ENCODE measurements around the gene HIF1A. TPM values are rescaled to one million over a fixed set of nuclear protein-coding genes. Genes with fewer than 3 reads are reported as not detected.

HIF1A gene
- total and polyA plus RNA-seq, 2 of the 8 experiments (the other 6 are each of a cell fraction or from before 2014, with no cell fraction given): 54.8 to 175 TPM

- Histone ChIP-seq H3K23ac (ENCODE audit: insufficient read length) (no peak overlapping the region), H4K5ac (ENCODE audit: insufficient read length, low read depth, low read length) (no peak overlapping the region), H3K56ac (replicated peaks; ENCODE audit: insufficient read length, low read depth, low read length) (no peak overlapping the region), H2BK15ac (ENCODE audit: low read length) (no peak overlapping the region), H4K91ac (replicated peaks; ENCODE audit: insufficient read length, low read length) (no peak overlapping the region), H3K36me3 (ENCODE audit: control insufficient read depth in 2 of 4, insufficient read depth in 4 of 4, low read length in 3 of 4) (no peaks in the 10 kb centered on the region), H4K20me1 (replicated peaks in 1 of 2; ENCODE audit: control insufficient read depth in 1 of 2, insufficient read depth in 2 of 2, low read length in 2 of 2) (no peaks in the 10 kb centered on the region), H3K9ac (replicated peaks in 1 of 4; ENCODE audit: extremely low read depth in 1 of 4, low read depth in 3 of 4, low read length in 3 of 4) (no peak overlapping the region), H3K27me3 (replicated peaks in 1 of 4; ENCODE audit: control insufficient read depth in 3 of 4, extremely low read depth in 1 of 4, insufficient read depth in 3 of 4, low read length in 3 of 4) (no peaks in the 10 kb centered on the region), H2BK12ac (ENCODE audit: low read depth, low read length) (no peak overlapping the region), H3K4me3 (ENCODE audit: extremely low read depth in 1 of 4, insufficient read depth in 2 of 4, low read depth in 3 of 4, low read length in 4 of 4) (no peak overlapping the region), H3K9me3 (ENCODE audit: insufficient read depth in 2 of 2, low read depth in 1 of 2, low read length in 1 of 2) (no peaks in the 10 kb centered on the region), H2BK5ac (ENCODE audit: low read depth, low read length) (no peak overlapping the region), H3K79me2 (ENCODE audit: control insufficient read depth in 1 of 2, insufficient read depth in 2 of 2, low read length in 2 of 2) (no peaks in the 10 kb centered on the region), H3K79me1 (ENCODE audit: low read depth, low read length) (no peaks in the 10 kb centered on the region), H3K14ac (ENCODE audit: insufficient read length) (no peak overlapping the region), H2AFZ (ENCODE audit: low read length) (no peak overlapping the region), H2AK5ac (ENCODE audit: low read depth, low read length) (no peak overlapping the region), H2BK120ac (replicated peaks; ENCODE audit: low read depth, low read length) (no peak overlapping the region), H3K23me2 (ENCODE audit: low read depth, low read length) (no peaks in the 10 kb centered on the region; the same call in 1 of the 2 replicates), H3K27ac (ENCODE audit: low read depth, low read length) (no peak overlapping the region), H3K4me1 (replicated peaks in 1 of 4; ENCODE audit: control insufficient read depth in 3 of 4, insufficient read depth in 4 of 4, low read length in 3 of 4) (peaks cover 0 to 5% (median 1%) of the 10 kb centered on the region in 4 experiments; a peak in 2 of 7 replicates), H4K8ac (ENCODE audit: extremely low read depth, insufficient read depth, low read length) (no peak overlapping the region), H3K4ac (replicated peaks; ENCODE audit: insufficient read length, low read depth, low read length) (no peak overlapping the region), H3K4me2 (ENCODE audit: insufficient read depth in 1 of 2, low read depth in 2 of 2, low read length in 2 of 2) (no peak overlapping the region), H3K18ac (ENCODE audit: extremely low read depth, low read length) (no peak overlapping the region), H2BK20ac (ENCODE audit: low read length) (no peak overlapping the region)
- DNase-seq (ENCODE audit: low read depth in 1 of 2, low spot score in 2 of 2) (no peak), FAIRE-seq (no peak)
- CTCF ChIA-PET (ENCODE audit: partially characterized antibody): no interaction called here
- POLR2A ChIA-PET (ENCODE audit: partially characterized antibody): interaction anchor here (0.6 to 1.7 kb wide), 2 partner anchors 9 to 24 kb away, joined by 4 read pairs; partner anchors contain the start of gene HIF1A
- WGBS, 2 experiments (ENCODE audit: extremely low coverage in 1 of 2, insufficient coverage in 1 of 2, insufficient read length in 1 of 2, insufficient replicate concordance in 2 of 2, low coverage in 1 of 2, low lambda C conversion rate in 2 of 2, missing lambda C conversion rate in 1 of 2): 83% methylated on average over 3 of the region's 3 CpGs; no CpG with 5 or more reads in 1 of the 2 experiments
- no peak for TF ChIP-seq SRF (IDR thresholded peaks at IDR 0.05; ENCODE audit: low read depth, low read length)
- TF ChIP-seq SIN3A (conservative IDR thresholded peaks at IDR 0.05 in 1 of 2, IDR thresholded peaks at IDR 0.05 in 1 of 2; ENCODE audit: low read depth in 1 of 2, low read length in 2 of 2): no peak
- TF ChIP-seq BACH1 (IDR thresholded peaks at IDR 0.05; ENCODE audit: low read length): no peak
- TF ChIP-seq GTF2F1 (IDR thresholded peaks at IDR 0.05; ENCODE audit: borderline replicate concordance, low read depth, low read length): no peak
- TF ChIP-seq POLR2AphosphoS5 (IDR thresholded peaks at IDR 0.05; ENCODE audit: low read depth, low read length): no peak
- TF ChIP-seq BCL11A (IDR thresholded peaks at IDR 0.05; ENCODE audit: low read depth in 2 of 2, low read length in 2 of 2): no peak
- no peak for TF ChIP-seq EZH2 (IDR thresholded peaks at IDR 0.05; ENCODE audit: low read depth, low read length, severe bottlenecking)
- TF ChIP-seq ATF3 (IDR thresholded peaks at IDR 0.05; ENCODE audit: insufficient read depth, low read depth, low read length): no peak
- TF ChIP-seq POLR2A (IDR thresholded peaks at IDR 0.05; ENCODE audit: control extremely low read depth in 1 of 2, low read depth in 2 of 2, low read length in 2 of 2): no peak
- no peak for TF ChIP-seq EP300 (IDR thresholded peaks at IDR 0.05; ENCODE audit: borderline replicate concordance in 1 of 2, low read depth in 2 of 2, low read length in 2 of 2)
- no peak for TF ChIP-seq E2F6 (IDR thresholded peaks at IDR 0.05)
- no peak for TF ChIP-seq TAF1 (IDR thresholded peaks at IDR 0.05; ENCODE audit: low read depth, low read length)
- no peak for TF ChIP-seq MAFK (IDR thresholded peaks at IDR 0.05; ENCODE audit: low read depth, low read length)
- TF ChIP-seq SIX5 (IDR thresholded peaks at IDR 0.05; ENCODE audit: low read depth, low read length): no peak
Observed at GRCh38 chr14:61671082-61671481, 24.2 kb upstream of the HIF1A start.
